SJSA1 (cell line): Measurements from ENCODE around the gene TRUB1. TPM values are rescaled to one million over a fixed set of nuclear protein-coding genes. Genes with fewer than 3 reads are reported as not detected.
"Not testable (repeated sequence)": the region's sequence is repeated elsewhere in the genome, so short reads cannot be mapped to it uniquely, and the experiment has no call there.

ENCODE experiments used
- DNase-seq, 2 experiments: peaks; one replicate each; pipeline ENCODE4 v3.0.0-alpha.2; 2015 to 2020; ENCODE audit warnings: low spot score in 2 of 2, low read depth in 1 of 2
- H3K27ac ChIP-seq: fragments of 250-450 bp; sonication (Bioruptor Pico); 2 replicates; pipeline ENCODE4 v1.5.1; 2020; ENCODE audit warnings: mild to moderate bottlenecking, moderate library complexity
- H3K27me3 ChIP-seq: fragments of 250-450 bp; sonication (Bioruptor Pico); replicated peaks from 2 replicates; pipeline ENCODE4 v1.5.1; 2020; ENCODE audit warnings: mild to moderate bottlenecking, moderate library complexity
- H3K36me3 ChIP-seq: fragments of 250-450 bp; sonication (Bioruptor Pico); 2 replicates; pipeline ENCODE4 v1.5.1; 2020; ENCODE audit warnings: mild to moderate bottlenecking
- H3K4me1 ChIP-seq: fragments of 250-450 bp; sonication (Bioruptor Pico); replicated peaks from 2 replicates; pipeline ENCODE4 v1.6.1; 2021; ENCODE audit warnings: mild to moderate bottlenecking
- H3K4me3 ChIP-seq: fragments of 250-450 bp; sonication (Bioruptor Pico); 2 replicates; pipeline ENCODE4 v1.5.1; 2020; ENCODE audit warnings: mild to moderate bottlenecking
- H3K9me3 ChIP-seq: fragments of 250-450 bp; sonication (Bioruptor Pico); replicated peaks from 2 replicates; pipeline ENCODE4 v1.5.1; 2020; ENCODE audit warnings: mild to moderate bottlenecking
- total RNA-seq: library from RNA; depleted of rRNA; stranded (reverse); fragments of >200 nt; shearing (Covaris generic); gene quantifications from 2 replicates; pipeline ENCODE4 v1.2.3, GENCODE V29; 2014

Gene TRUB1
- total RNA-seq, 1 experiment from 2014 or later = 55.9 TPM

DNA sequence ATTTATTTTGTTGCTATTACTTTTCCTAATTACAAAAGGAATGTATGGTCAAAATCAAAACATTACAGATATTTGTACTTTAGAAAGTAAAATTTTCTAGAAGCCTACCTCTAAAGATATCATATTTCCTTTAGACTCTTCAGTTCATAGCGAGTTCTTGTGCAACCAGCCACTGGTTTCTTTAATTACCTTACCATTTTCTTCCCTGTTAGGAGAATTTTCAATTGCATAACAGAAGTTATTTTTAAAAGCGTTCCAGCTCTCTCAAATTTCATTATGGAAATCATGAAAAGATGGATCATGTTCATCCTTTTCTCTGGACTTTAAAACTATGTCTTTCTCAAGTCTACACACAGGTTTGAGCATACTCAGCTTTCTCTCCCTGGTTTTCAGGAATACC is 5.0 kb upstream of the TRUB1 start:
- H3K36me3 ChIP-seq = no peaks in the 10 kb centered on the region
- H3K27me3 ChIP-seq = no peaks in the 10 kb centered on the region
- DNase-seq = no peak
- peaks cover 25% of the 10 kb centered on the region for H3K4me1 ChIP-seq
- H3K27ac ChIP-seq = no peak overlapping the region
- no peak overlapping the region for H3K4me3 ChIP-seq
- no peaks in the 10 kb centered on the region; the same call in 1 of the 2 replicates for H3K9me3 ChIP-seq

DNA sequence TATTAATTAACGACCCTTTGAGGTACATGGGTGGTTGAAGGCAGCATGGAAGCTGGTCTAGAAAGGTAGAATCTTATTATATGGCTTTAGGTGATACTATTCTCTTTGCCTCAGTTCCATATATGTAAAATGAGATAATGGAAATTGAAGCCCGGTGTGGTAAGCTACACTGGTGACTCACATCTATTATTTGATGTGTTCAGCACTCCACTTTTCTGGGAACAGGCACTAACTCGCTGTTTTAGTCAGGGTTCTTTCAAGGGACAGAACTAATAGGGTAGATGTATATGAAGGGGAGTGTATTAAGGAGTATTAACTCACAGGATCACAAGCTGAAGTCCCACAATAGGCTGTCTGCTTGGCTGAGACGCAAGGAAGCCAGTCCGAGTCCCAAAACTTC is 4.4 kb upstream of the TRUB1 start:
- no peak for DNase-seq

DNA sequence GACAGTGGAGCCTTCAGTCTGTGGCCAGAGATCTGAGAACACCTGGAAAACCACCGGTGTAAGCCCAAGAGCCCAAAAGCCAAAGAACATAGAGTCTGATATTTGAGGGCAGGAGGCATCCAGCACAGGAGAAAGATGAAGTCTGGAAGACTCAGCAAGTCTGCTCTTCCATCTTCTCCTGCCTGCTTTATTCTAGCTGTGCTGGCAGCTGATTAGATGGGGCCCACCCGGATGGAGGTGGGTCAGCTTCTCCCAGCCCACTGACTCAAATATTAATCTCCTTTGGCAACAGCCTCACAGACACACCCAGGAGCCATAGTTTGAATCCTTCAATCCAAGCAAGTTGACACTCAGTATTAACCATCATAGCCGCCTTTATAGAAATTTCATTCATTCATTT is 4.0 kb upstream of the TRUB1 start:
- DNase-seq, H3K9me3 ChIP-seq, H3K4me3 ChIP-seq, H3K27ac ChIP-seq, H3K36me3 ChIP-seq, H3K27me3 ChIP-seq: not testable (repeated sequence)
- H3K4me1 ChIP-seq = peaks cover 27% of the 10 kb centered on the region

More for the DNA sequence above, 4.4 kb upstream of the TRUB1 start:
- Histone ChIP-seq H3K27me3 (no peaks in the 10 kb centered on the region), H3K4me1 (peaks cover 25% of the 10 kb centered on the region), H3K27ac (no peak overlapping the region), H3K9me3 (no peaks in the 10 kb centered on the region; the same call in 1 of the 2 replicates), H3K4me3 (no peak overlapping the region), H3K36me3 (peaks cover 5% of the 10 kb centered on the region)

DNA sequence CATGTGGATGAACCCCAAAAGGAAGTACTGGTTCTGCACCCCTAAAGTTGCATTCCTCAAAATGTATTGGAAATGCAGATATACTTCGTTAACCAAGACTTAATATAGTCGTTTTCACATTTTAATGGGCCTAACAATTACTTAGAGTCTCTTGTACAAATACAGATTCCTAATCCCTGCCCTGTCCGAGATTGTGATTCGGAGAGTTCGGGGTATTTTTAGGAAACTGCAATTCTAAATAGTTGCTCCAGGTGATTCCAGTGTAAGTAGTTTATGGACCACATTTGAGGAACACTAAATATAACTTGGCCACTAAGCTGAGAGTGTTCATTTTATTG is 830 bp downstream of the TRUB1 start:
- no peaks in the 10 kb centered on the region for H3K9me3 ChIP-seq
- H3K27me3 ChIP-seq = no peaks in the 10 kb centered on the region
- peaks cover 29% of the 10 kb centered on the region for H3K36me3 ChIP-seq
- H3K27ac ChIP-seq = no peak overlapping the region; the same call in 1 of the 2 replicates
- peak overlapping the region; percentile 85 for H3K4me3 ChIP-seq
- peaks cover 18% of the 10 kb centered on the region for H3K4me1 ChIP-seq
- no peak for DNase-seq

DNA sequence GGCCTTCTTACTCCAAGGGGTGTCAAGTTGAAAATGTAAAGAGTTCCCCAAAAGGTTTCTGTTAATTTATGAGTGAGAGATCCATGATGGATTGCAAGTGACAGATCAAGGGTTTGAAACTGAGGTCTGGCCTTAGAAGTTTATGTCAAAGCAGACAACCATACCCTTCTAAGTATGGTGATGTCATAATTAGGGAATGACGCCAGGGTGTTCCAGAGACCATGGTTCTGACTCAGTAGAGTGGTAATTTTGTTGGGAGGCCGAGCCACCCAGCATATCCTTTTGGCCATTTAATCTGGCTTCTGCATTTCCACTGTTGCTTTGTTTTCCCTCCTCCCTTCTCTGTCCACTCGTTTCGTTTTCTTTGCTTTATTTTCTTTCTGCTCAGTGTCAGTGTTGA is 2.7 kb downstream of the TRUB1 start:
- DNase-seq = no peak
- H3K36me3 ChIP-seq = peaks cover 45% of the 10 kb centered on the region
- H3K27me3 ChIP-seq = no peaks in the 10 kb centered on the region
- no peaks in the 10 kb centered on the region for H3K9me3 ChIP-seq
- peaks cover 18% of the 10 kb centered on the region for H3K4me1 ChIP-seq
- H3K4me3 ChIP-seq = no peak overlapping the region
- no peak overlapping the region for H3K27ac ChIP-seq

DNA sequence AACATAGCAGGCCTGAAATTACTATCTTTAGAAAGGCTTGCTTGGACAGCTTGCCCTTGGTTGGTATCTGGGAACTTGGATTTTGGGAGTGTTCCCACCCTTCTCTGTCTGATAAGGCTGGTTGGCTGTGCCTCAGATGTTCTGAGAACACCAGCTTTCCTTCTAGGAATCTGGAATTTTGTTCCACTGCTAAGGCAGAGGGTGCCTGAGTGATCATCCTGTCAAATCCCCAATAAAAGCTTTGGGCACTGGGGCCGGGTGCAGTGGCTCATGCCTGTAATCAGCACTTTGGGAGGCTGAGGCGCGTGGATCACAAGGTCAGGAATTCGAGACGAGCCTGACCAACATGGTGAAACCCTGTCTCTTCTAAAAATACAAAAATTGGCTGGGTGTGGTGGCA is 5.0 kb downstream of the TRUB1 start:
- DNase-seq = no peak
- Histone ChIP-seq H3K36me3 (peaks cover 50% of the 10 kb centered on the region), H3K4me3 (no peak overlapping the region), H3K27ac (no peak overlapping the region), H3K4me1 (peaks cover 11% of the 10 kb centered on the region), H3K27me3 (no peaks in the 10 kb centered on the region), H3K9me3 (no peaks in the 10 kb centered on the region)

DNA sequence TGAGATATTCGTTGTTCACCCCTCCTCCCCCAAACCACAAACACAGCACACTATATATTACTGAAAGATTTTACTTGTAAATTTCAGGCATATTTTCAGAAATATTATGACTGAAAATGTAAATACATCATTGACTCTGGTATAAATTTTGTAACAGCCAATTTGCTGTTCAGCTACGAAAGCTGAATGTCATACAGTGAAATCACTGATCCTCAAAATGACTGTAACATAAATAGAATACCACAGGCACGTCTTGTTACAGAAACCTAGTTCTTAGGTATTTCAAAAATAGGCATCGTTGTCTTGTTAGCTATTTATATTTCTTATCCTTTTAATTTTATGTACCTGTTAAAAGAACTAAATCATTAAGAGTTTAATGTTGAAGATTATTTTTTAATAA is 15.1 kb downstream of the TRUB1 start:
- Histone ChIP-seq H3K4me3 (no peak overlapping the region), H3K36me3 (peaks cover 35% of the 10 kb centered on the region), H3K27me3 (no peaks in the 10 kb centered on the region), H3K4me1 (no peaks in the 10 kb centered on the region), H3K9me3 (no peaks in the 10 kb centered on the region), H3K27ac (no peak overlapping the region)
- DNase-seq = no peak

DNA sequence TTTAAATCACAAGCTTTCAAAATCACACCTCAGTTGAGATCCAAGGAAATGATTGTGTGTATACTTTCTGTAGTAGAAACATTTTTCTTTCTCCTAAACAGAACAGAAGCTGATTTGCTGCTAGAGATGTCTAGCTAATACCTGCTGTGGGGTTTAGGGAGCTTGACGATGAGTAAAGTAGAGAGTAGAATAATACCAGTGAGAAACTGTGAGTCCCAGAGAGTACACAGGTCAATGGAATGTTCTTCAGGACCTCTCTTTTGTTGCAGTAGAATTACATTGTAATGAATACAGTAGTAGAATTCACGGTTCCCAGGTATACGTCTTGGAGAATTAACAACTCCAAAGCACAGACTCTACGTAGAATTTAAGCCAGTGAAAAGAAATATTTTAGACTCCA is 18.0 kb downstream of the TRUB1 start:
- no peaks in the 10 kb centered on the region for H3K27me3 ChIP-seq
- H3K27ac ChIP-seq = no peak overlapping the region
- peaks cover 37% of the 10 kb centered on the region for H3K36me3 ChIP-seq
- H3K4me1 ChIP-seq = no peaks in the 10 kb centered on the region
- no peak overlapping the region for H3K4me3 ChIP-seq
- no peaks in the 10 kb centered on the region for H3K9me3 ChIP-seq
- no peak for DNase-seq

DNA sequence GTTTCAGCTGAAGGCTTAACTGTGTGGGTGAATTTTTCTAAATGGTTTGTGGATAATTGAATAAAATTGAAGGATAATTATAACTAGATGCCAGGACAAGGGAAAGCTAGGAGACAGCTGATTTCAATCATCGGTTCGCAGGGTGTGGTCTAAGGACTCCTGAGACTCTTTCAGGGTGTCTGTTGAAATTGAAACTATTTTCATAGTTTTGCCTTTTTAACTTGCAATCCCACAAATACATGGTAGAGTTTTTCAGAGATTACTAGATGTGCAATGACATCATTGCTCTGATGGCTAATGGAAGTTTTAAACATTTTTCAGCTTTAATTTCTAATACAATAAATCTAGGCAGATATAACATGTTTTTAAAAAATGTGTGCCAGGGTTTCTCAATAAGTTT is 18.5 kb downstream of the TRUB1 start:
- H3K27ac ChIP-seq = no peak overlapping the region
- H3K4me1 ChIP-seq = no peaks in the 10 kb centered on the region
- H3K9me3 ChIP-seq = no peaks in the 10 kb centered on the region
- no peak for DNase-seq
- H3K36me3 ChIP-seq = peaks cover 41% of the 10 kb centered on the region
- no peak overlapping the region for H3K4me3 ChIP-seq
- no peaks in the 10 kb centered on the region for H3K27me3 ChIP-seq

DNA sequence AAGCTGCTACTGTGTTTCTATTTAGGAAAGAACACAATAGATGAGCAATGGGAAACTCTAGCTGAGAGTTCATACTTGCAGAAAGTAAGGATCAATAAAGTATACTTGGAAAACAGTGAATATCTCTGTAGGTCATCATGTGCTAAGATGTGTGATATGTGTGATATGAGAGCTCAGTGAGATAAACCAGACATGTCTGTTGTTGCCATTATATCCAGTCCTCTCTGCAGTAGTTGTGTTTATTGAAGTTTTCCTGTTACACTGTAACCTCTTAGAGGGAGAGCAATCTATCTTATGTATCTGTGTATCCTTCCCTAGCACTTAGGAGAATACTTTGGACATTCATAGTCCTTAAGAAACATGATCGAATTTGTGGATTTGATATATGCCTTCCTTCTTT is 19.1 kb downstream of the TRUB1 start:
- H3K4me1 ChIP-seq = no peaks in the 10 kb centered on the region
- no peak for DNase-seq
- no peak overlapping the region for H3K4me3 ChIP-seq
- no peaks in the 10 kb centered on the region for H3K27me3 ChIP-seq
- H3K36me3 ChIP-seq = peaks cover 40% of the 10 kb centered on the region
- no peak overlapping the region for H3K27ac ChIP-seq
- no peaks in the 10 kb centered on the region for H3K9me3 ChIP-seq

DNA sequence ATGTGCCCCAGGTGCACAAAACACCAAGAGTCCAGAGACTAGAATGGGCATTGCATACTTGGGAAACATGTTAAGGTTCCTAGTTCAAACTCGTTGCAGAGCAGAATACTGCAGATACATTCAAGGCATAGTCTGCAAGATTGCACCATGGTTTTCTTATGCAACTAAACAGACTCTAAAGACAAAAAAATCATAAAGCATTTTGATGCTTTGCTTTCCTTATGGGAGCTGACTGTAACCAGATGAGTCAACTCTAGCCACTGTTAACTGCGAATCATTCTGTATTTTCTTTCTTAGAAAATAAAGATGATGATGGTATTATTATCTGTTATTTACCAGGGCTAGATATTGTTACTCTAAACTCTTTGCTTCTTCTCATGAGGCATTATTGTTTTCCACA is 19.7 kb downstream of the TRUB1 start:
- Histone ChIP-seq H3K36me3 (peaks cover 41% of the 10 kb centered on the region), H3K4me3 (no peak overlapping the region), H3K27ac (no peak overlapping the region), H3K4me1 (no peaks in the 10 kb centered on the region), H3K9me3 (no peaks in the 10 kb centered on the region), H3K27me3 (no peaks in the 10 kb centered on the region)
- DNase-seq = no peak

DNA sequence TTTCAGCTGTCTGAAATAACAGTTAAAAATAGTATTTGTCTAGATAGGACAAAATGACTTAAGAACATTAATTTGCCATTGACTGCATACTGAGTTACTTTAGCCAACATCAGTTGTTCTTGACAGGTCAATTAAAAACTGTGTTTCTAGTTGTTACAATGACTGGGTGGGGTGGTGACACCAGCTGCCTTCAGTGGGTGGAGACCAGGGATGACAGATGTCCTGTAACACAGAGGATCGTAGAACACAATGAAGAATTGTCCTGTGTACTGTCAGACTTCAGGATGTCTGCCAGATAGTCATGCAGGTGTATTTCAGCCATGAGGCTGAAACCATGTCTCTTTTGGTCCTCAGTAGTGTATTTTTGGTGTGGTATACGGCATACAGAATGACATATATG is 24.4 kb downstream of the TRUB1 start:
- H3K36me3 ChIP-seq = peaks cover 39% of the 10 kb centered on the region
- H3K4me3 ChIP-seq = no peak overlapping the region
- H3K9me3 ChIP-seq = no peaks in the 10 kb centered on the region
- H3K27me3 ChIP-seq = no peaks in the 10 kb centered on the region
- no peak overlapping the region for H3K27ac ChIP-seq
- DNase-seq = no peak
- H3K4me1 ChIP-seq = peaks cover 7% of the 10 kb centered on the region

DNA sequence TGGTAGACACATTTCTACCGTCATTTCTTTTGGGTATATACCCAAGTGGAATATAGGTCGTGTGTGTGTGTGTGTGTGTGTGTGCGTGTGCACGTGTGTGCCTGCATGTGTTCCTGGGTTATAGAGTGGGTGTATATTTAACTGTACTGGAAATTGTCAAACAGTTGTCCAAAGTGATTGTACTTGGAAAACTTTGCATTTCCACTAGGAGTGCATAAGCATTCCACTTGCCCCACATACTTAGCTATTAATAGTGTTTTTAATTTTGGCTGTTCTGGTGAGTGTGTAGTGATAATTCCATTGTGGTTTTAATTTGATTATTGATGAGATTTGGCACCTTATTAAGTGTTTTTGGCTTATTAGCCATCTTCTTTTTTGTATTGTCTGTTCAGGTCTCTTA is 25.9 kb downstream of the TRUB1 start:
- peaks cover 7% of the 10 kb centered on the region for H3K4me1 ChIP-seq
- no peaks in the 10 kb centered on the region for H3K27me3 ChIP-seq
- no peak overlapping the region for H3K4me3 ChIP-seq
- no peak for DNase-seq
- no peak overlapping the region for H3K27ac ChIP-seq
- H3K9me3 ChIP-seq = no peaks in the 10 kb centered on the region
- H3K36me3 ChIP-seq = peaks cover 39% of the 10 kb centered on the region

DNA sequence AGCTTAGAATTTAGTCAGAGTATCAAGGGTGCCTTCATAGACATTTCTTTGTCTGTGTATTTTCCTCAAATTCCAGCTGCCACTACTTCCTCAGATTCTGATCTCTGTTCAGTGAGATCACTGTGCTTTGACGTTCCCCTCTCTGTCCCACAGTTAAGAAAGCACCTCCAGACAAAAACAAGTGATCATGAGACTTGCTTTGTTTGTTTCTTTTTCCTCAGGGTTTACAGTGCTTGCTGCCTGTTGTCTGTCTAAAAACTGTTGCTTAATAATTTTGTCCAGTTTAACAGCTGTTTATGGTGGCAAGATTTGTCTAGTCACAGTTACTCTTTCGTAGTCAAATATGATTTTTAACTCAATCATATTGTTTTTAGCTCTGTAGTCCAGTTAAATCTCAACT is 29.1 kb downstream of the TRUB1 start:
- Histone ChIP-seq H3K9me3 (no peaks in the 10 kb centered on the region), H3K4me1 (peaks cover 16% of the 10 kb centered on the region), H3K27ac (peak overlapping the region; percentile 14; the same call in 1 of the 2 replicates), H3K4me3 (no peak overlapping the region), H3K27me3 (no peaks in the 10 kb centered on the region), H3K36me3 (peaks cover 21% of the 10 kb centered on the region)
- DNase-seq = peak in 1 of 2 experiments; percentile 55

DNA sequence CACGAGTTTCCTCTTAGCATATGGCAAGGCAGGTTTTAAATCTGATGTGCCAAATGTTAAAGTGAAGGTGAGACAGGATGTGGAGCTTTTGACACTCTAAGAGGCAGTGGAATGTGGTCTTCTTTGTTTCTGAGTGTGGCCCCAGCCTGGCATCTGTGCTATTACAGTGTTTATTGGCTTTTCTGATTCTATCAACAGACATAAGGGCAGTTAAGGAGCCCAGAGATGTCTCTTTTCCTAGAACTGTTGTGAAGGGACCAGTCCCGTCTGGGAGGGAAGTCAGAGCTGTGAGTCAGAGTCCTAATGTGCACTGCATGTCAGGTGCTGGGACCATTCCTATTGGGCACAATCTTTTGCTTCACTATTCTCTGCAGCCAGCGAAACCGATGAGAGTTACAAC is 32.5 kb downstream of the TRUB1 start:
- DNase-seq = peak in 1 of 2 experiments; percentile 35
- Histone ChIP-seq H3K27me3 (no peaks in the 10 kb centered on the region), H3K4me3 (no peak overlapping the region), H3K9me3 (no peaks in the 10 kb centered on the region), H3K27ac (no peak overlapping the region), H3K4me1 (peaks cover 16% of the 10 kb centered on the region), H3K36me3 (peaks cover 9% of the 10 kb centered on the region; the same call in 1 of the 2 replicates)
